K562 (cell line): ENCODE measurements around the gene CCN6. TPM values are rescaled to one million over a fixed set of nuclear protein-coding genes. Genes with fewer than 3 reads are reported as not detected.

Source experiments
- CBX3 ChIP-seq, 2 experiments: IDR thresholded peaks; 1 replicate in 1 of 2; 2 replicates in 1 of 2; pipeline ENCODE4 v1.6.1; 2012; ENCODE audit warnings: inconsistent platforms in 2 of 2, low read length in 2 of 2, borderline replicate concordance in 1 of 2, control low read depth in 1 of 2
- MCM3 ChIP-seq: fragments of 450-650 bp; IDR thresholded peaks from 2 replicates; pipeline ENCODE4 v1.6.1; 2016
- PCBP1 ChIP-seq: fragments of 200-400 bp; formaldehyde crosslinking; IDR thresholded peaks from 2 replicates; pipeline ENCODE4 v1.6.1; 2018; ENCODE audit warnings: mild to moderate bottlenecking, low read depth, low read length; ENCODE audit not compliant: poor library complexity, severe bottlenecking
- RBM17 ChIP-seq: fragments of 200-400 bp; formaldehyde crosslinking; IDR thresholded peaks from 2 replicates; pipeline ENCODE4 v1.6.1; 2017; ENCODE audit warnings: low read depth, mild to moderate bottlenecking, low read length, borderline replicate concordance
- ZNF212 ChIP-seq: fragments of 450-650 bp; formaldehyde crosslinking; IDR thresholded peaks from 2 replicates; pipeline ENCODE4 v1.4.0; 2020; ENCODE audit warnings: mild to moderate bottlenecking
- polyA plus RNA-seq, 8 experiments: library from polyadenylated mRNA; depleted of rRNA in 4 of 8; stranded (reverse) in 5 of 8; unstranded in 3 of 8; fragments of >200 nt; fragmentation: Nextera tagmentation in 2 of 8; fragmentation: Illumina TruSeq in 1 of 8; extraction: Ambion mirVana in 2 of 8; extraction: Trizol in 1 of 8; gene quantifications; 2 replicates each; pipeline versions ENCODE4 v1.2.1 to v1.2.3, GENCODE V29; 2011 to 2014; ENCODE audit warnings: inconsistent platforms in 1 of 8, missing spikeins in 1 of 8
- total RNA-seq, 7 experiments: library from RNA; depleted of rRNA in 6 of 7; stranded (reverse); fragments of >200 nt in 6 of 7; fragmentation: Illumina TruSeq in 2 of 7; extraction: Trizol in 2 of 7; gene quantifications; 2 replicates each; pipeline versions ENCODE4 v1.2.1 to v1.2.3, GENCODE V29; 2011 to 2021; ENCODE audit warnings: low replicate concordance in 1 of 7
- TF ChIP-seq, protein P1 (sequence below), 2 experiments: fragments of 150-350 bp in 1 of 2; IDR thresholded peaks; 2 replicates each; pipeline ENCODE4 v1.6.1; 2012 to 2016; ENCODE audit warnings: low read depth in 2 of 2, low read length in 2 of 2, mild to moderate bottlenecking in 1 of 2, moderate library complexity in 1 of 2
- TF ChIP-seq, protein P2 (sequence below): fragments of 250-450 bp; sonication (Bioruptor Pico); IDR thresholded peaks from 2 replicates; pipeline ENCODE4 v1.5.0; 2020; ENCODE audit warnings: mild to moderate bottlenecking

CCN6 gene
- total and polyA plus RNA-seq, 9 of the 15 experiments (the other 6 are each of a cell fraction or from before 2014, with no cell fraction given): 0.04 to 0.62 (median 0.21) TPM; not detected in 2

DNA sequence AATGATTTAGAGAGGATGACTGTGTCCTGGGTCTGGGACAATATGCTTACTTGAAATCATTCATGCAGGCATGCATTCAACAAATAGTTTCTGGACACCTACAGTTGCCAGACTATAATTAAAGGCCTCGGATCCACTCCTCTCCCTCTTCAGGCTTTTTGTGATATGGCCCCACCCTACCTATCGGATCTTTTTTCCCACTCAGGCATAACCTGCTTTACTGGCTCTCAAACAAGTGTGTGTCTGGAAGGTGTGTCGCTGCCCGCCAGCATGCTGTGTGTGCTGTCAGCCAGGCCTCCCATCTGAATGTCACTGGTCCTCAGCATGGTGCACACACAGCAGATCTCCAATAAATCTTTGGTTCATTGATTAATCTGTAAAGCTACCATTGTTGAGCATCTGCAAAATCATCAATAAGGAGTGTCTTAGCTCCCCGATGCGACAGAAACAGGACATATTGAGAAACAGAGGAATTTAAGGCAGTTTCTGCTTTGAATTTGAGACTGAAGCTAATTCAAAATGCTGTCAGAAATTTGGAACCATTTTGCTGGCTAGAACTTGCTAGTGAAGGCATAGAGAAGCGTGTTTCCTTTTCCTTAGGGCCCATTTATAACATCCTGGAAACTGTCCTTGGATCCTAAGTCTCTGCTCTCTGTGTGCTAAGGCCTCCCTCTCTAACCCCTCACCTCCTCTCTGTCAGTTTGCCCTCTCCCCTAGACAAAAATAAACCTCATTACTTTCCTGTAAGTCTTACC is 23.5 kb upstream of the CCN6 start (continued):
- TF ChIP-seq, protein P1, sequence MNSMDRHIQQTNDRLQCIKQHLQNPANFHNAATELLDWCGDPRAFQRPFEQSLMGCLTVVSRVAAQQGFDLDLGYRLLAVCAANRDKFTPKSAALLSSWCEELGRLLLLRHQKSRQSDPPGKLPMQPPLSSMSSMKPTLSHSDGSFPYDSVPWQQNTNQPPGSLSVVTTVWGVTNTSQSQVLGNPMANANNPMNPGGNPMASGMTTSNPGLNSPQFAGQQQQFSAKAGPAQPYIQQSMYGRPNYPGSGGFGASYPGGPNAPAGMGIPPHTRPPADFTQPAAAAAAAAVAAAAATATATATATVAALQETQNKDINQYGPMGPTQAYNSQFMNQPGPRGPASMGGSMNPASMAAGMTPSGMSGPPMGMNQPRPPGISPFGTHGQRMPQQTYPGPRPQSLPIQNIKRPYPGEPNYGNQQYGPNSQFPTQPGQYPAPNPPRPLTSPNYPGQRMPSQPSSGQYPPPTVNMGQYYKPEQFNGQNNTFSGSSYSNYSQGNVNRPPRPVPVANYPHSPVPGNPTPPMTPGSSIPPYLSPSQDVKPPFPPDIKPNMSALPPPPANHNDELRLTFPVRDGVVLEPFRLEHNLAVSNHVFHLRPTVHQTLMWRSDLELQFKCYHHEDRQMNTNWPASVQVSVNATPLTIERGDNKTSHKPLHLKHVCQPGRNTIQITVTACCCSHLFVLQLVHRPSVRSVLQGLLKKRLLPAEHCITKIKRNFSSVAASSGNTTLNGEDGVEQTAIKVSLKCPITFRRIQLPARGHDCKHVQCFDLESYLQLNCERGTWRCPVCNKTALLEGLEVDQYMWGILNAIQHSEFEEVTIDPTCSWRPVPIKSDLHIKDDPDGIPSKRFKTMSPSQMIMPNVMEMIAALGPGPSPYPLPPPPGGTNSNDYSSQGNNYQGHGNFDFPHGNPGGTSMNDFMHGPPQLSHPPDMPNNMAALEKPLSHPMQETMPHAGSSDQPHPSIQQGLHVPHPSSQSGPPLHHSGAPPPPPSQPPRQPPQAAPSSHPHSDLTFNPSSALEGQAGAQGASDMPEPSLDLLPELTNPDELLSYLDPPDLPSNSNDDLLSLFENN (IDR thresholded peaks at IDR 0.05; ENCODE audit: low read depth in 2 of 2, low read length in 2 of 2): no peak
- TF ChIP-seq CBX3 (IDR thresholded peaks at IDR 0.05; ENCODE audit: borderline replicate concordance in 1 of 2, low read length in 2 of 2) (no peak), RBM17 (no peak), MCM3 (no peak), ZNF212 (CRISPR knock-in tag) (no peak), PCBP1 (no peak)
- TF ChIP-seq, protein P2, sequence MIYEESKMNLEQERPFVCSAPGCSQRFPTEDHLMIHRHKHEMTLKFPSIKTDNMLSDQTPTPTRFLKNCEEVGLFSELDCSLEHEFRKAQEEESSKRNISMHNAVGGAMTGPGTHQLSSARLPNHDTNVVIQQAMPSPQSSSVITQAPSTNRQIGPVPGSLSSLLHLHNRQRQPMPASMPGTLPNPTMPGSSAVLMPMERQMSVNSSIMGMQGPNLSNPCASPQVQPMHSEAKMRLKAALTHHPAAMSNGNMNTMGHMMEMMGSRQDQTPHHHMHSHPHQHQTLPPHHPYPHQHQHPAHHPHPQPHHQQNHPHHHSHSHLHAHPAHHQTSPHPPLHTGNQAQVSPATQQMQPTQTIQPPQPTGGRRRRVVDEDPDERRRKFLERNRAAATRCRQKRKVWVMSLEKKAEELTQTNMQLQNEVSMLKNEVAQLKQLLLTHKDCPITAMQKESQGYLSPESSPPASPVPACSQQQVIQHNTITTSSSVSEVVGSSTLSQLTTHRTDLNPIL (CRISPR knock-in tag): no peak
